Measurements from ENCODE around the gene CAMTA1.

DNA sequence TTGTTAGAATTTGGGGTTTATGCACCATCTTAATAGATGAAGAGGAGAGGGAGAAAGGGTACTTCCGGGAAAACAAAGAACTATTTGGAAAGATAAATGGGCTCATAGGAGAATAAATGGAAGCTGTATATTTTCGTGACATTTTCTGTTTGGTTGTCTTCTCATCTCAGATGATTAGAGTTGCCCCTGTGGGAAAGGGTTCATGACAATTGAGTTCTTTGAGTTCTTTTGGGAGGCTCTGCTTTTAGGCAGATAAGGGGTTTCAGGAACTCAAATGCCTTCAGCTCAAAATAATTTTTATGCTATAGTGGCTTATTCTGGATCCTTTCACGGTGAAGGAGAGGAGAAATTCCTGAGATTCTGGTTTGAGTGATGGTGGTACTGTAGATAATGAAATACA lies 63.6 kb downstream of the CAMTA1 start:
- TF ChIP-seq, protein P1, sequence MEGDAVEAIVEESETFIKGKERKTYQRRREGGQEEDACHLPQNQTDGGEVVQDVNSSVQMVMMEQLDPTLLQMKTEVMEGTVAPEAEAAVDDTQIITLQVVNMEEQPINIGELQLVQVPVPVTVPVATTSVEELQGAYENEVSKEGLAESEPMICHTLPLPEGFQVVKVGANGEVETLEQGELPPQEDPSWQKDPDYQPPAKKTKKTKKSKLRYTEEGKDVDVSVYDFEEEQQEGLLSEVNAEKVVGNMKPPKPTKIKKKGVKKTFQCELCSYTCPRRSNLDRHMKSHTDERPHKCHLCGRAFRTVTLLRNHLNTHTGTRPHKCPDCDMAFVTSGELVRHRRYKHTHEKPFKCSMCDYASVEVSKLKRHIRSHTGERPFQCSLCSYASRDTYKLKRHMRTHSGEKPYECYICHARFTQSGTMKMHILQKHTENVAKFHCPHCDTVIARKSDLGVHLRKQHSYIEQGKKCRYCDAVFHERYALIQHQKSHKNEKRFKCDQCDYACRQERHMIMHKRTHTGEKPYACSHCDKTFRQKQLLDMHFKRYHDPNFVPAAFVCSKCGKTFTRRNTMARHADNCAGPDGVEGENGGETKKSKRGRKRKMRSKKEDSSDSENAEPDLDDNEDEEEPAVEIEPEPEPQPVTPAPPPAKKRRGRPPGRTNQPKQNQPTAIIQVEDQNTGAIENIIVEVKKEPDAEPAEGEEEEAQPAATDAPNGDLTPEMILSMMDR (IDR thresholded peaks at IDR 0.05): no peak
- TF ChIP-seq EP300 (IDR thresholded peaks at IDR 0.05; ENCODE audit: borderline replicate concordance in 1 of 2, low read depth in 1 of 2, low read length in 1 of 2): no peak
- TF ChIP-seq TCF12 (IDR thresholded peaks at IDR 0.05): no peak
- TF ChIP-seq, protein P2, sequence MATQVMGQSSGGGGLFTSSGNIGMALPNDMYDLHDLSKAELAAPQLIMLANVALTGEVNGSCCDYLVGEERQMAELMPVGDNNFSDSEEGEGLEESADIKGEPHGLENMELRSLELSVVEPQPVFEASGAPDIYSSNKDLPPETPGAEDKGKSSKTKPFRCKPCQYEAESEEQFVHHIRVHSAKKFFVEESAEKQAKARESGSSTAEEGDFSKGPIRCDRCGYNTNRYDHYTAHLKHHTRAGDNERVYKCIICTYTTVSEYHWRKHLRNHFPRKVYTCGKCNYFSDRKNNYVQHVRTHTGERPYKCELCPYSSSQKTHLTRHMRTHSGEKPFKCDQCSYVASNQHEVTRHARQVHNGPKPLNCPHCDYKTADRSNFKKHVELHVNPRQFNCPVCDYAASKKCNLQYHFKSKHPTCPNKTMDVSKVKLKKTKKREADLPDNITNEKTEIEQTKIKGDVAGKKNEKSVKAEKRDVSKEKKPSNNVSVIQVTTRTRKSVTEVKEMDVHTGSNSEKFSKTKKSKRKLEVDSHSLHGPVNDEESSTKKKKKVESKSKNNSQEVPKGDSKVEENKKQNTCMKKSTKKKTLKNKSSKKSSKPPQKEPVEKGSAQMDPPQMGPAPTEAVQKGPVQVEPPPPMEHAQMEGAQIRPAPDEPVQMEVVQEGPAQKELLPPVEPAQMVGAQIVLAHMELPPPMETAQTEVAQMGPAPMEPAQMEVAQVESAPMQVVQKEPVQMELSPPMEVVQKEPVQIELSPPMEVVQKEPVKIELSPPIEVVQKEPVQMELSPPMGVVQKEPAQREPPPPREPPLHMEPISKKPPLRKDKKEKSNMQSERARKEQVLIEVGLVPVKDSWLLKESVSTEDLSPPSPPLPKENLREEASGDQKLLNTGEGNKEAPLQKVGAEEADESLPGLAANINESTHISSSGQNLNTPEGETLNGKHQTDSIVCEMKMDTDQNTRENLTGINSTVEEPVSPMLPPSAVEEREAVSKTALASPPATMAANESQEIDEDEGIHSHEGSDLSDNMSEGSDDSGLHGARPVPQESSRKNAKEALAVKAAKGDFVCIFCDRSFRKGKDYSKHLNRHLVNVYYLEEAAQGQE (IDR thresholded peaks at IDR 0.05; ENCODE audit: low read depth, low read length): no peak
- no peak for TF ChIP-seq CHD2 (IDR thresholded peaks at IDR 0.05; ENCODE audit: low read length, partially characterized antibody)
- no peak for TF ChIP-seq MXI1 (IDR thresholded peaks at IDR 0.05; ENCODE audit: low read depth, low read length)
- TF ChIP-seq, protein P3, sequence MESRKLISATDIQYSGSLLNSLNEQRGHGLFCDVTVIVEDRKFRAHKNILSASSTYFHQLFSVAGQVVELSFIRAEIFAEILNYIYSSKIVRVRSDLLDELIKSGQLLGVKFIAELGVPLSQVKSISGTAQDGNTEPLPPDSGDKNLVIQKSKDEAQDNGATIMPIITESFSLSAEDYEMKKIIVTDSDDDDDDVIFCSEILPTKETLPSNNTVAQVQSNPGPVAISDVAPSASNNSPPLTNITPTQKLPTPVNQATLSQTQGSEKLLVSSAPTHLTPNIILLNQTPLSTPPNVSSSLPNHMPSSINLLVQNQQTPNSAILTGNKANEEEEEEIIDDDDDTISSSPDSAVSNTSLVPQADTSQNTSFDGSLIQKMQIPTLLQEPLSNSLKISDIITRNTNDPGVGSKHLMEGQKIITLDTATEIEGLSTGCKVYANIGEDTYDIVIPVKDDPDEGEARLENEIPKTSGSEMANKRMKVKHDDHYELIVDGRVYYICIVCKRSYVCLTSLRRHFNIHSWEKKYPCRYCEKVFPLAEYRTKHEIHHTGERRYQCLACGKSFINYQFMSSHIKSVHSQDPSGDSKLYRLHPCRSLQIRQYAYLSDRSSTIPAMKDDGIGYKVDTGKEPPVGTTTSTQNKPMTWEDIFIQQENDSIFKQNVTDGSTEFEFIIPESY (IDR thresholded peaks at IDR 0.05; ENCODE audit: borderline replicate concordance, low read depth): no peak
